Body of pancreas (tissue), 4 donors: Measurements from ENCODE around the gene SLC16A9. TPM values are rescaled to one million over a fixed set of nuclear protein-coding genes. Genes with fewer than 3 reads are reported as not detected.

ENCODE experiments used
- ATAC-seq: fragments of 150-250 bp; one replicate; pipeline ENCODE4 v1.9.1; 2016
- DNase-seq, 4 donors: peaks; one replicate each; pipeline ENCODE4 v3.0.0-alpha.2; 2019
- H3K27ac ChIP-seq, 4 donors: fragments of 200-600 bp; sonication (generic); 1 replicate in 3 of 4; 2 replicates in 1 of 4; pipeline versions ENCODE4 v1.5.1 to v1.6.1; 2016 to 2019; ENCODE audit warnings: mild to moderate bottlenecking in 1 of 4, mixed read lengths in 1 of 4, moderate library complexity in 1 of 4
- H3K27me3 ChIP-seq, 2 donors: fragments of 200-600 bp; sonication (generic); one replicate each; pipeline ENCODE4 v1.6.0; 2016; ENCODE audit warnings: mild to moderate bottlenecking in 1 of 2
- H3K36me3 ChIP-seq, 2 donors: fragments of 200-600 bp; sonication (generic); replicated peaks in 1 of 2; 2 replicates each; pipeline ENCODE4 v1.5.1; 2016; ENCODE audit warnings: low read depth in 2 of 2; ENCODE audit not compliant: insufficient read depth in 1 of 2
- H3K4me1 ChIP-seq: fragments of 200-600 bp; sonication (generic); one replicate; pipeline ENCODE4 v1.6.0; 2016
- H3K4me3 ChIP-seq, 2 donors: fragments of 200-600 bp; sonication (generic); 1 replicate in 1 of 2; 2 replicates in 1 of 2; pipeline ENCODE4 v1.5.1; 2016 to 2019
- H3K9me3 ChIP-seq, 3 donors: fragments of 200-600 bp; sonication (generic); 1 replicate in 2 of 3; 2 replicates in 1 of 3; pipeline ENCODE4 v1.5.1; 2016
- POLR2A ChIP-seq, 3 donors: fragments of 450-650 bp; IDR thresholded peaks; one replicate each; pipeline ENCODE4 v1.6.1; 2016; ENCODE audit warnings: antibody characterized with exemption in 3 of 3, mild to moderate bottlenecking in 2 of 3
- WGBS, 2 donors: methylation state at CpG; one replicate each; pipeline ENCODE4 v1.1.5; 2017; 5-methylcytosine and 5-hydroxymethylcytosine counted together
- intact Hi-C: fragments of 100-400 bp; cut with DNase I; formaldehyde crosslinking; loops from one replicate; pipeline ENCODE4 v1.15.1; 2023
- total RNA-seq, 2 donors: library from RNA; depleted of rRNA; stranded (reverse); fragments of >200 nt; gene quantifications; one replicate each; pipeline ENCODE4 v1.1.0, GENCODE V29; 2016
- TF ChIP-seq, protein P1 (sequence below), 7 experiments: fragments of 450-650 bp in 4 of 7; fragments of 200-600 bp in 3 of 7; sonication (generic) in 3 of 7; IDR thresholded peaks; one replicate each; pipeline ENCODE4 v1.5.1; 2016 to 2019; ENCODE audit warnings: antibody characterized with exemption in 7 of 7

SLC16A9 gene
- total RNA-seq, 2 donors from 2014 or later: 0.78 to 2.6 TPM

DNA sequence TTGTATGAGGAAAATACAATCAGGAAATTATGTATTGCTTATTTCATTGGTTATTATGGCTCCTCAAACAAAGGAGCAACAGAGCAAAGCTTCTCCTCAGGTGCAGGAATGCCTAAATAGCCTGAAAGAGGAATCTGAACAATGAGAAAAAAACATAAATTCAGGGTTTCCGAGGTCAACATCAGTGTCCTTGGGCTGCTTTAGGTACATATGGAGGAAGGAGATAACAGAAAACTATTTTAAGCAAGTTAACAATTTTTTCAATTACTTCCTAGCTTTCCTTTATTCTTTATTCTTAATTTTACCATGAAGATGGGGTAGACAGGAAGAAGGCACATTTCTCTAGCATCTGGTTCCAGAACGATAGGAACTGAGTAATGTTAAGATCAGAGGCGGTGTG lies 14.0 kb downstream of the SLC16A9 start:
- TF ChIP-seq, protein P1, sequence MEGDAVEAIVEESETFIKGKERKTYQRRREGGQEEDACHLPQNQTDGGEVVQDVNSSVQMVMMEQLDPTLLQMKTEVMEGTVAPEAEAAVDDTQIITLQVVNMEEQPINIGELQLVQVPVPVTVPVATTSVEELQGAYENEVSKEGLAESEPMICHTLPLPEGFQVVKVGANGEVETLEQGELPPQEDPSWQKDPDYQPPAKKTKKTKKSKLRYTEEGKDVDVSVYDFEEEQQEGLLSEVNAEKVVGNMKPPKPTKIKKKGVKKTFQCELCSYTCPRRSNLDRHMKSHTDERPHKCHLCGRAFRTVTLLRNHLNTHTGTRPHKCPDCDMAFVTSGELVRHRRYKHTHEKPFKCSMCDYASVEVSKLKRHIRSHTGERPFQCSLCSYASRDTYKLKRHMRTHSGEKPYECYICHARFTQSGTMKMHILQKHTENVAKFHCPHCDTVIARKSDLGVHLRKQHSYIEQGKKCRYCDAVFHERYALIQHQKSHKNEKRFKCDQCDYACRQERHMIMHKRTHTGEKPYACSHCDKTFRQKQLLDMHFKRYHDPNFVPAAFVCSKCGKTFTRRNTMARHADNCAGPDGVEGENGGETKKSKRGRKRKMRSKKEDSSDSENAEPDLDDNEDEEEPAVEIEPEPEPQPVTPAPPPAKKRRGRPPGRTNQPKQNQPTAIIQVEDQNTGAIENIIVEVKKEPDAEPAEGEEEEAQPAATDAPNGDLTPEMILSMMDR (IDR thresholded peaks at IDR 0.05): no peak
- TF ChIP-seq POLR2A (IDR thresholded peaks at IDR 0.05): no peak
- intact Hi-C loops: no loop called here
- Histone ChIP-seq H3K36me3 (no peaks in the 10 kb centered on the region), H3K4me3 (no peak overlapping the region), H3K4me1 (no peaks in the 10 kb centered on the region), H3K27ac (no peak overlapping the region), H3K9me3 (no peaks in the 10 kb centered on the region), H3K27me3 (no peaks in the 10 kb centered on the region)
- 52 to 62% methylated on average over 3 of the region's 3 CpGs for WGBS, 2 donors
- DNase-seq: no peak
- no peak for ATAC-seq

DNA sequence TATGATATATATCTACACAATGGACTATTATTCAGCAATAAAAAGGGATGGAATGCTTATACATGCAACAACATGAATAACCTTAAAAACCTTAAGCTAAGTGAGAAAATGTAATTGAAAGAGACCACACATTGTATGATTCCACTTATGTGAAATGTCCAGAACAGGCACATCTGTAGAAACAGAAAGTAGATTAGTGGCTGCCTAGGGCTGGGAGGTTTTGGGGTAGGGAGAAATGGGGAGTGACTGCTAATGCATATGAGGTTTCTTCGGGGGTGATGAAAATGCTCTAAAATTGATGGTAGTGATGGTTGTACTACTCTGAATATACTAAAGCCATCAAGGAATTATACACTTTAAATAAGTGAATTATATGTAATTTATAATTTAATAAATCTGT lies 14.7 kb downstream of the SLC16A9 start:
- no peaks in the 10 kb centered on the region for H3K27me3 ChIP-seq
- intact Hi-C loops: no loop called here
- H3K9me3 ChIP-seq: no peaks in the 10 kb centered on the region
- DNase-seq: no peak
- no peaks in the 10 kb centered on the region for H3K4me1 ChIP-seq
- WGBS, 2 donors: 89 to 91% methylated on average over 1 of the region's 1 CpG
- no peaks in the 10 kb centered on the region for H3K36me3 ChIP-seq
- no peak overlapping the region for H3K27ac ChIP-seq
- no peak for ATAC-seq
- no peak overlapping the region for H3K4me3 ChIP-seq
- TF ChIP-seq, protein P1 (IDR thresholded peaks at IDR 0.05): no peak
- TF ChIP-seq POLR2A (IDR thresholded peaks at IDR 0.05): no peak

DNA sequence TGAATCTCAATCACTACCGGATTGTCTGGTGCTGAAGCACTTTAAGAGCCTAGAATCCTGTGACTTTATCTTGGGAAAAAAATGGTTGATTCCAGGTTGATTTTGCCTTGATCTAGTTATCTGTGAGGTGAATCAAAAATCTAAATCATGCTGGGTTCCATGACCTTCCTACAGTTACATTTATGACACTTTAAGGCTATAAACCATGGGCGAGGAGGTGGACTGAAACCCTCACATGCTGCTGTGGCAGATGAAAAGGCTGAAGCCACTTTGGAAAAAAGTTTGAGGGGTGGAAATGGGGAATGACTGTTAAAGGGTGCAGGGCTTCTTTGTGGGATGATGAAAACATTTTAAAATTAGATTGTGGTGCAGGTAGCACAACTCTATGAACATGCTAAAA lies 17.5 kb downstream of the SLC16A9 start:
- intact Hi-C loops: no loop called here
- Histone ChIP-seq H3K36me3 (no peaks in the 10 kb centered on the region), H3K27ac (no peak overlapping the region), H3K27me3 (no peaks in the 10 kb centered on the region), H3K4me1 (no peaks in the 10 kb centered on the region), H3K9me3 (no peaks in the 10 kb centered on the region), H3K4me3 (no peak overlapping the region)
- TF ChIP-seq, protein P1 (IDR thresholded peaks at IDR 0.05): no peak
- TF ChIP-seq POLR2A (IDR thresholded peaks at IDR 0.05): no peak
- DNase-seq (no peak), ATAC-seq (no peak)
- WGBS, 2 donors: 87 to 89% methylated on average over 2 of the region's 2 CpGs

DNA sequence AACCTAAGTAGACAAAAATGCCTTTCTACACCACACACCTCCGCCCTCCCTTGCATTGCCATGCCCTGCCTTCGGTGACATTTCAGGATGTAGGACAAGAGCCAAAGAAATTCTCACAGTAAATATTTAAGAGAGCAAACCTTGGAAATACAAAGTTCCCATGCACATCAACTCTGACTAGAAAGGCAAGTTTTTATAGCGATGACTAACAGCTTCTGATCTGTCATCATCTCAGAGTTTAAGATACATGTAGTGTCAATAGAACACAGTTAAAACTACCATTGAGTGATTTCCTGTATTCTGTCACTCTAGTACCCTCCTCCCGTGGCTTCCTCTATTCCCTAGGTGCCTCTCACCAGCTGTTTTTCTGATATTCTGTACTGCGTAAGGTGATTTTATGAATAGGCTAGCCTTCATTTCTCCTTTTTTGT lies 20.7 kb downstream of the SLC16A9 start:
- WGBS, 2 donors: 53 to 70% methylated on average over 5 of the region's 5 CpGs
- Histone ChIP-seq H3K27ac (no peak overlapping the region), H3K4me3 (no peak overlapping the region), H3K27me3 (no peaks in the 10 kb centered on the region), H3K4me1 (no peaks in the 10 kb centered on the region), H3K36me3 (no peaks in the 10 kb centered on the region), H3K9me3 (no peaks in the 10 kb centered on the region)
- TF ChIP-seq, protein P1 (IDR thresholded peaks at IDR 0.05): no peak
- TF ChIP-seq POLR2A (IDR thresholded peaks at IDR 0.05): no peak
- ATAC-seq: no peak
- DNase-seq: no peak
- intact Hi-C loops: no loop called here

DNA sequence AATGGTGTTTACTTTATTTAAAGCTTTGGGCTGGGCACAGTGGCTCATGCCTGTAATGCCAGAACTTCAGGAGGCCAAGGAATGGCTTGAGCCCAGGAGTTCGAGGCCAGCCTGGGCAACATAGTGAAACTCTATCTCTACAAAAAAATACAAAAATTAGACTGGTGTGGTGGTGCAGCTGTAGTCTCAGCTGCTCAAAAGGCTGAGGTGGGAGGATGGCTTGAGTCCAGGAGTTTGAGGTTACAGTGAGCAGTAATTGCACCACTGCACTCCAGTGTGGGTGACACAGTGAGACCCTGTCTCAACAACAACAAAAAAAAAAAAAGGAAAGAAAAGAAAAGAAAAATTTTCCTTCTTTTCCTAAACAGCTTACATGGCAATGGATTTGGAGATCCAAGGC lies 22.0 kb downstream of the SLC16A9 start:
- Histone ChIP-seq H3K9me3 (no peaks in the 10 kb centered on the region), H3K4me3 (no peak overlapping the region), H3K36me3 (no peaks in the 10 kb centered on the region), H3K4me1 (no peaks in the 10 kb centered on the region), H3K27ac (no peak overlapping the region), H3K27me3 (no peaks in the 10 kb centered on the region)
- 80 to 81% methylated on average over 1 of the region's 1 CpG for WGBS, 2 donors
- no peak for ATAC-seq
- intact Hi-C loops: no loop called here
- no peak for DNase-seq
- TF ChIP-seq POLR2A (IDR thresholded peaks at IDR 0.05): no peak
- TF ChIP-seq, protein P1 (IDR thresholded peaks at IDR 0.05): no peak
